A549 (cell line): ENCODE data around the gene FZD10.

Experiments
- CHD4 ChIP-seq: fragments of 200-600 bp; sonication (generic); IDR thresholded peaks from 2 replicates; pipeline ENCODE4 v1.6.1; 2016; ENCODE audit warnings: antibody characterized with exemption, mild to moderate bottlenecking, borderline replicate concordance
- EHMT2 ChIP-seq: fragments of 200-600 bp; sonication (generic); IDR thresholded peaks from 2 replicates; pipeline ENCODE4 v1.6.1; 2016; ENCODE audit warnings: antibody characterized with exemption, low read depth, mild to moderate bottlenecking, moderate library complexity
- EP300 ChIP-seq, 2 experiments: fragments of >200 bp; sonication (Bioruptor Twin); formaldehyde crosslinking; IDR thresholded peaks; 2 replicates in 1 of 2; 3 replicates in 1 of 2; pipeline ENCODE4 v1.6.1; 2016 to 2017
- KDM1A ChIP-seq: fragments of 200-600 bp; sonication (generic); IDR thresholded peaks from 2 replicates; pipeline ENCODE4 v1.6.1; 2016; ENCODE audit warnings: low read depth, mild to moderate bottlenecking
- POLR2A ChIP-seq: IDR thresholded peaks from 2 replicates; pipeline ENCODE4 v1.6.1; 2012; ENCODE audit warnings: mild to moderate bottlenecking, low read length
- RAD21 ChIP-seq, 2 experiments: fragments of >200 bp in 1 of 2; sonication (Bioruptor Twin) in 1 of 2; formaldehyde crosslinking in 1 of 2; IDR thresholded peaks in 1 of 2; conservative IDR thresholded peaks in 1 of 2; 2 replicates in 1 of 2; 3 replicates in 1 of 2; pipeline ENCODE4 v1.6.1; 2012 to 2018; ENCODE audit warnings: inconsistent platforms in 1 of 2
- TFCP2L1 ChIP-seq: fragments of 250-450 bp; sonication (Bioruptor Pico); IDR thresholded peaks from 2 replicates; pipeline ENCODE4 v1.5.0; 2021; ENCODE audit warnings: mild to moderate bottlenecking
- ZNF302 ChIP-seq: fragments of 250-450 bp; sonication (Bioruptor Pico); IDR thresholded peaks from 2 replicates; pipeline ENCODE4 v1.9.0; 2021; ENCODE audit warnings: inconsistent platforms, mild to moderate bottlenecking, moderate library complexity
- TF ChIP-seq, protein P1 (sequence below): fragments of 200-600 bp; sonication (generic); IDR thresholded peaks from 2 replicates; pipeline ENCODE4 v1.6.1; 2016; ENCODE audit warnings: antibody characterized with exemption, mild to moderate bottlenecking, moderate library complexity
- TF ChIP-seq, protein P2 (sequence below): fragments of >200 bp; sonication (Bioruptor Twin); formaldehyde crosslinking; IDR thresholded peaks from 3 replicates; pipeline ENCODE4 v1.5.1; 2016
- TF ChIP-seq, protein P3 (sequence below): IDR thresholded peaks from 2 replicates; pipeline ENCODE4 v1.6.1; 2012
- TF ChIP-seq, protein P4 (sequence below): fragments of 450-650 bp; IDR thresholded peaks from 2 replicates; pipeline ENCODE4 v1.6.1; 2014; ENCODE audit warnings: antibody characterized with exemption

DNA sequence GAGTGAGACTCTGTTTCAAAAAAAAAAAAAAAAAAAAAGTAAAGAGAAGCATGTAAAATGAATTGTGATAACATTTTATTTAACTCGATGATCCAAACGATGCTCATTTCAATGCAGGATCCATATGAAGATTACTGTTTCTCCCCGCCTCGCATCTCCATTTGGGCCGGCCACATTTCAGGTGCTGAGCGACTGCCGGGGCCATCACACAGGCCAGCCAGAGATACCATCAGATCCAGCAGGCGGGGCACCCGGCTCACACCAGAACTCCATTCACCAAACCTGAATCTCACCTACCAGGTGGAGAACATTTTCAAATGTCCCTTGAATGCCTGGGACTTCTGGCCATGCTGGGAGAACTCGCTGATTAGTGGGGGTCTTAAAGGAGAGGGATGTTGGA is 18.0 kb upstream of the FZD10 start:
- TF ChIP-seq, protein P1, sequence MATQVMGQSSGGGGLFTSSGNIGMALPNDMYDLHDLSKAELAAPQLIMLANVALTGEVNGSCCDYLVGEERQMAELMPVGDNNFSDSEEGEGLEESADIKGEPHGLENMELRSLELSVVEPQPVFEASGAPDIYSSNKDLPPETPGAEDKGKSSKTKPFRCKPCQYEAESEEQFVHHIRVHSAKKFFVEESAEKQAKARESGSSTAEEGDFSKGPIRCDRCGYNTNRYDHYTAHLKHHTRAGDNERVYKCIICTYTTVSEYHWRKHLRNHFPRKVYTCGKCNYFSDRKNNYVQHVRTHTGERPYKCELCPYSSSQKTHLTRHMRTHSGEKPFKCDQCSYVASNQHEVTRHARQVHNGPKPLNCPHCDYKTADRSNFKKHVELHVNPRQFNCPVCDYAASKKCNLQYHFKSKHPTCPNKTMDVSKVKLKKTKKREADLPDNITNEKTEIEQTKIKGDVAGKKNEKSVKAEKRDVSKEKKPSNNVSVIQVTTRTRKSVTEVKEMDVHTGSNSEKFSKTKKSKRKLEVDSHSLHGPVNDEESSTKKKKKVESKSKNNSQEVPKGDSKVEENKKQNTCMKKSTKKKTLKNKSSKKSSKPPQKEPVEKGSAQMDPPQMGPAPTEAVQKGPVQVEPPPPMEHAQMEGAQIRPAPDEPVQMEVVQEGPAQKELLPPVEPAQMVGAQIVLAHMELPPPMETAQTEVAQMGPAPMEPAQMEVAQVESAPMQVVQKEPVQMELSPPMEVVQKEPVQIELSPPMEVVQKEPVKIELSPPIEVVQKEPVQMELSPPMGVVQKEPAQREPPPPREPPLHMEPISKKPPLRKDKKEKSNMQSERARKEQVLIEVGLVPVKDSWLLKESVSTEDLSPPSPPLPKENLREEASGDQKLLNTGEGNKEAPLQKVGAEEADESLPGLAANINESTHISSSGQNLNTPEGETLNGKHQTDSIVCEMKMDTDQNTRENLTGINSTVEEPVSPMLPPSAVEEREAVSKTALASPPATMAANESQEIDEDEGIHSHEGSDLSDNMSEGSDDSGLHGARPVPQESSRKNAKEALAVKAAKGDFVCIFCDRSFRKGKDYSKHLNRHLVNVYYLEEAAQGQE, result no peak
- no peak for TF ChIP-seq ZNF302 (CRISPR knock-in tag)
- TF ChIP-seq KDM1A, result no peak
- TF ChIP-seq, protein P2, sequence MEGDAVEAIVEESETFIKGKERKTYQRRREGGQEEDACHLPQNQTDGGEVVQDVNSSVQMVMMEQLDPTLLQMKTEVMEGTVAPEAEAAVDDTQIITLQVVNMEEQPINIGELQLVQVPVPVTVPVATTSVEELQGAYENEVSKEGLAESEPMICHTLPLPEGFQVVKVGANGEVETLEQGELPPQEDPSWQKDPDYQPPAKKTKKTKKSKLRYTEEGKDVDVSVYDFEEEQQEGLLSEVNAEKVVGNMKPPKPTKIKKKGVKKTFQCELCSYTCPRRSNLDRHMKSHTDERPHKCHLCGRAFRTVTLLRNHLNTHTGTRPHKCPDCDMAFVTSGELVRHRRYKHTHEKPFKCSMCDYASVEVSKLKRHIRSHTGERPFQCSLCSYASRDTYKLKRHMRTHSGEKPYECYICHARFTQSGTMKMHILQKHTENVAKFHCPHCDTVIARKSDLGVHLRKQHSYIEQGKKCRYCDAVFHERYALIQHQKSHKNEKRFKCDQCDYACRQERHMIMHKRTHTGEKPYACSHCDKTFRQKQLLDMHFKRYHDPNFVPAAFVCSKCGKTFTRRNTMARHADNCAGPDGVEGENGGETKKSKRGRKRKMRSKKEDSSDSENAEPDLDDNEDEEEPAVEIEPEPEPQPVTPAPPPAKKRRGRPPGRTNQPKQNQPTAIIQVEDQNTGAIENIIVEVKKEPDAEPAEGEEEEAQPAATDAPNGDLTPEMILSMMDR, result no peak
- no peak for TF ChIP-seq POLR2A
- TF ChIP-seq CHD4, result no peak
- no peak for TF ChIP-seq TFCP2L1 (CRISPR knock-in tag)
- TF ChIP-seq EHMT2, result no peak
- TF ChIP-seq RAD21 (conservative IDR thresholded peaks at IDR 0.05 in 1 of 2, IDR thresholded peaks at IDR 0.05 in 1 of 2), result no peak
- TF ChIP-seq, protein P3, sequence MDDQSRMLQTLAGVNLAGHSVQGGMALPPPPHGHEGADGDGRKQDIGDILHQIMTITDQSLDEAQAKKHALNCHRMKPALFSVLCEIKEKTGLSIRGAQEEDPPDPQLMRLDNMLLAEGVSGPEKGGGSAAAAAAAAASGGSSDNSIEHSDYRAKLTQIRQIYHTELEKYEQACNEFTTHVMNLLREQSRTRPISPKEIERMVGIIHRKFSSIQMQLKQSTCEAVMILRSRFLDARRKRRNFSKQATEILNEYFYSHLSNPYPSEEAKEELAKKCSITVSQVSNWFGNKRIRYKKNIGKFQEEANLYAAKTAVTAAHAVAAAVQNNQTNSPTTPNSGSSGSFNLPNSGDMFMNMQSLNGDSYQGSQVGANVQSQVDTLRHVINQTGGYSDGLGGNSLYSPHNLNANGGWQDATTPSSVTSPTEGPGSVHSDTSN, result no peak
- TF ChIP-seq, protein P4, sequence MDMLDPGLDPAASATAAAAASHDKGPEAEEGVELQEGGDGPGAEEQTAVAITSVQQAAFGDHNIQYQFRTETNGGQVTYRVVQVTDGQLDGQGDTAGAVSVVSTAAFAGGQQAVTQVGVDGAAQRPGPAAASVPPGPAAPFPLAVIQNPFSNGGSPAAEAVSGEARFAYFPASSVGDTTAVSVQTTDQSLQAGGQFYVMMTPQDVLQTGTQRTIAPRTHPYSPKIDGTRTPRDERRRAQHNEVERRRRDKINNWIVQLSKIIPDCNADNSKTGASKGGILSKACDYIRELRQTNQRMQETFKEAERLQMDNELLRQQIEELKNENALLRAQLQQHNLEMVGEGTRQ, result no peak
- no peak for TF ChIP-seq EP300 (IDR thresholded peaks at IDR 0.05)
